ENCODE measurements around the gene C11orf58.
A peak's percentile ranks its signal among the peaks of the same experiment; 100 is the strongest.

Gene C11orf58

DNA sequence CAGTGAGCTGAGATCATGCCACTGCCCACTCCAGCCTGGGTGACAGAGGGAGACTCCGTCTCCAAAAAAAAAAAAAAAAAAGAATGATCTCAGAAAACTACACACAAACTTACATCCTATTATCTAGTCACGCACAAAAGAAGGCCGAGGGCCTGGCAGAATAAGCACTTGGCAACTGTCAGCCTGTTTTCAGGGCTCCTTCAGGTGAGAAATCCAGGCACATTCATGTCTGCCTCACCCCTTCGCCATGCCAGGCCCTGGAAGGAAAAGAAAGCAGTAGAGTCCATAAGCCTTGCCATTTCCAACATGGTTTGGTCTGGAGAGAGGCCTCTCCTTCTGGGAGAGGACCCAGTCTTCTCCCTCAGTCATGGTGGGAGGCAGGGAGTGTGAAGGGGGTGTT is 30.9 kb downstream of the C11orf58 start:
- DNase-seq: no peak

DNA sequence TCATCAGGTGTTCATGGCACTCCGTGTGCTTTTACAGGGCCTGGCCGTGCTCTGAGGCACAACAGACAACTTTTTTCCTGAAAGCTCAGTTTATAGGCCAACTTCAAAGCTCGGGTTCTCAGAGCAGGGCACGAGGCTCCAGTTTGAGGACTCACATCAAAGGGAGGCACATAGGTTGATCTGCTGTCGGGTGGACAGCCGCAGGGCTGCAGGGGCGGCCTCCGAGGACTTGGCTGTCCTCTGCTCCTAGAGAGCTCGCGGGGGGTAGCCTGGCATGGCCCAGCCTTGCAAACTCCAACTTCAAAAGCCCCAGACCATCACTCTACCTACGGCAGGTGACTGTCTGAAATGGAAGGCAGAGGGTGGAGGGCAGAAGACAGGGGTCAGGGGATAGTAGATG is 31.6 kb downstream of the C11orf58 start:
- no peak for DNase-seq

DNA sequence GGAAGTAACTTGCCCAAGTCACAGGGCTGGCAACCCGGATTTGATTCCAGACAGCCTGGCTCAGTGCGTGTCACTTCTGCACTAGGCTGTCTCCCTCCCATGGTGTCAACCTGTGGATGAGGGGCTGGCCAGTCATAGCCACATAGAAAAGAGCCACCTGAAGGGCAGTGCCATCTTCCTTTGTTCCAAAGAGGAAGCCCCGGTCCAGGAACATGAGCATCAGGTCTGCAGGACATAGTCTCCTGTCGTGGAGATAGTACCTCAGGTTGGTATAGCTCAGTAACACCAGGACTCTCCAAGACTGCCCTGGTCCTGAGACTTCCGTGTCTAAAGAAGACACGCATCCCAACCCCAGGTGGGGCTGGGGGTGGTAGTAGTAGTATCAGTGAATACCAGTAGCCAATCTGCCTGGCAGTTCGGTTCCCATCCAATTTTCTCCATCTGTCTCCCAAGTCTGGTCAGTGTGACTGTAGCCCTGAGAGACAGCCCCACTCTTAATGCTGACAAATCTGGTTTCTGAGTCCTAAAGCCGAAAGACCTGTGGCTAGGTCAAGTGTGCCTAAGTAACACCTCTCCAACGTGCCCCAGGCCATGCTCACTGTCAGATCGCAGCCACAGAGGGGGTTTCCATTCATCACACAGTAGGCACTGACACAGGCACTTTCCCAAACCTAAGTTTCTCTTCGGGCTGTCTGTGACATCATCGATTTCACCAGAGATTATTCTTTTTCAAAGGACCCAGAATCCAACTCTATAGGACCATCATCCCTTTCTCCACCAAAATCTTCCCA is 33.1 kb downstream of the C11orf58 start:
- DNase-seq: no peak

GRCh38 chr11:16772141-16772512 is 33.7 kb downstream of the C11orf58 start:
- no peak for DNase-seq

DNA sequence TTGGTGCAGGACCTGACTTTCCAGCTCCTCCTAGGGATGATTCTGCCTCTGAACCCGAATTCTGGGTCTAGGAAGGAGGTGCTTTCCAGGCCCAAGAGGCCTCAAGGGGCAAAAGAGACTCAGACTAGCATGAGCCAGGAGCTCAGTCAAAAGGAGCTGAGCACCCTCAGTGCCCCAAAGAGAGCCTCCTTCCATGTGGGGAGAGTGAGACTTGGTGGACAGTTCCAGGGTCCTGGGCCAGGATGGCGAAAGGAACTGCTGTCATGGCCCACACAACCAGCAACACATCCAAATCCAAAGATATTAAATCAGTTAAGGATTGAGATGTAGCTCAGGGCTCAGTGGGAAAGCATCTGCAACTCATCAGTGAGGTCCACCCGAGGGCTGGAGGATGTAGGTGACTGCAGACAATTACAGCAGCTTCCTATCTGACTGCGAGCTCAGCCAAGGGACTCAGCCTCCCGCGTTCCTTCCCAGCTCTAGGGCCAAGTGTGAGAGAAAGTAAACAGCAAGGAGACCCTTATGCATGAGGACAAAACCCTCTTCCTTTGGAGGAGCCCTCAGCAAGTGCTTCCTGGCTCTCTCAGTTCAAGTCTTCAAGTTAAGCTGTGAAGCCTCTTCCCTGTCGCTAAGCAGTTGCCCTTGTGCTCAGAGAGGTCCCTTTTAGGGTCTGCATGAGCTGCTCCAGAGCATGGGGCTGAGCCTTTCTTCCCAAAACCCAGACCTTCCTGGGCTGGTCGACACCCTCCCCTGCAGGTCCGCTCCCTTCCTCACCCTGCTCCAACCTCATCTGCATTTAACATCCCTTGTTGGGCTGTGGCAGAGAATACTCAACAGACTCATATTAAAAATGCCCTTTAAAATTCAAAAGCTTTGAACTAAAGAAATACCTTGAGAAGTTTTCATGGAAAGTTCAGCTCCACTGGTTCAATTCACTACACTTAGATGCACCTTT is 35.8 kb downstream of the C11orf58 start:
- no peak for DNase-seq

DNA sequence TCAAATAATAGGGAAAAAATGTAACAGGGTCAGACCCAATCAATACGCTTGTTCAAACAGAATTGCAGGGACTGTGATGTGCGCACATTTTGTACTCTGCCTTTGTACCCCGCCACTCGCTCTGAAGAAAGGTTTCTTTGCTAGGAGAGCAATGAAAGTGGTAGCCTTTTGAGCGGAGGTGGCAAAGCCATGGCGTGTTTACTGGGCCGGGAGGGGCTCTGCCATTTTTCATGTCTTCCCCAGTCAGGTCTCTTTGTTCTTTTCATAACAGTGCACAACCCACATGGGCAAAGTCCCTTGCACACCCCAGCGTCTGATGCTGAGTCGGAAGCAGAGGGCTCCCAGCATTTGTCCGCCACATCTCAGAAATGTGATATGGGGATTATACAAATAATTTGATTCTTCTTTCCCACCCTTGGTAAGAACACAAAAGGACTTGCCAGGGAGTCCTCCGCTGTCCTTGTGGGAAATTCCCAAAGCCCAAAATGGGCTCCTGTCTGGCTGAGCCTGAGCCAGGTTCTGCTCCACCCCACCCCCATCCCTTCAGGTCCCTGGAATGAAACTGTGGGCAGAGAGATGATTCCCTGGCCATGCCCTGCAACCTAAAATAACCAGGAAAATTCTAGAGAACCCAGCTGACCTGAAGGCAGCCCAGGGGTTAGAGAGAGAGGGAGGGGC is 36.6 kb downstream of the C11orf58 start:
- no peak for DNase-seq

GRCh38 chr11:16775614-16776283 is 37.3 kb downstream of the C11orf58 start:
- no peak for DNase-seq

DNA sequence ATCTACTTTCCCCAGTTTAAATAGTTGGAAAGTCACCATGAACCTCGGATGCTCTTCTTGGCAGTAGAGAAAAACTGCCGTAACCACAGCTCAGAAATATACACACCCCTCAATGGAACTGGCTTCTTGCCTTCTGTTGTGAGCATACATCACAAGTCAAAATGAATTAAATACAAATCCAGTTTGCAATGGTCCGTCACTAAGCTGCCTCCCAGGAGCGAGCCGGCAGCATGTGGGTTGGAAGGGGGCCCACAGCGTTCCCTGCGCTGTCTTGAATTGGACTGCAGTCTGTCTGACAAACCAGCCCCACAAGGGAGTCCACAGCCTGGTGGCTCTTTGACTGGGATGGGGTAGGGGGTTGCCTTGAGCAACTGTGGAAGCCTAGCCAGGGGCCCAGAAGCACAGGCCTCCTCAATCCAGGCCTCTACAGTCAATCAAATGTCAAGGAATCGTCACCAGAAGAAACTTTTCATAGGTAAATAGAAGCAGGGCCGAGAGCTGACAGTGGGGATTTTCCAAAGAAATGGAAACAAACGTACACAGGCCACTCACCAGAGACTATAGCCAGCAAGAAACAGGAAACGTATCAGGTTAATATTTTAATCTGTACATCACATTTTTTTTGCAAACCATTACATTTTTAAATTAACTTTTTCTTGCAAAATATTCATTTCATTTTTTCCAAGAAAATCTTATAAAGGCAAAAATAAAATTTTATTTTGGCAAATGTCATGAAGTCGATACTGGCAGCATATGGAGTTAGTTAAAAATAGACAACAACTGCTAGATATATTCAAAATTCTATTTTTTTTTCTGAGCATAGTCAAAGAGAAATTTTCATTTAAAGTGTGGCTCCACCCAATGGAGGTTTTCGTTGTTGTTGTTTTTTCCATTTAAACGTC is 38.5 kb downstream of the C11orf58 start:
- no peak for DNase-seq

- no peak for DNase-seq
Measured at GRCh38 chr11:16777613-16777975, 39.1 kb downstream of the C11orf58 start.

GRCh38 chr11:16778286-16778685 is 39.8 kb downstream of the C11orf58 start:
- DNase-seq: no peak

DNA sequence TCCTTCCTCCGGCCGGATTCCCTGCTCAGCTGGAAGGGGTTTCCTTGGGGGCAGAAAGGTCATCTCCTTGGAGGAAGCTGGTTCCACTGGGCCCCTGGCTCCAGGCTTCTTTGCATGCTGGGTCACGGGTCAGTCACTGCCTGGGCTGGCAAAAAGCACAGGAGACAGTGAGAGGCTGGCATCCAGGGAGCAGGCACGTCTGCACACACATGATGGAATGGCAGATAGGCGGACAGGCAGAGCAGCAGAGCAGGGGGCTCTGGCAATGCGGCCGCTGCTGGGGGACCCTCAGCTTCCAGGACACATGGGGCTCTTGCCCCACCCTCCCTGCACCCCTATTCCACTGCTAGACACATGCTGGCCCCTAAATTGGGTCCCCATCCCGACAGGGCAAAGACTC is 40.4 kb downstream of the C11orf58 start:
- DNase-seq: no peak

DNA sequence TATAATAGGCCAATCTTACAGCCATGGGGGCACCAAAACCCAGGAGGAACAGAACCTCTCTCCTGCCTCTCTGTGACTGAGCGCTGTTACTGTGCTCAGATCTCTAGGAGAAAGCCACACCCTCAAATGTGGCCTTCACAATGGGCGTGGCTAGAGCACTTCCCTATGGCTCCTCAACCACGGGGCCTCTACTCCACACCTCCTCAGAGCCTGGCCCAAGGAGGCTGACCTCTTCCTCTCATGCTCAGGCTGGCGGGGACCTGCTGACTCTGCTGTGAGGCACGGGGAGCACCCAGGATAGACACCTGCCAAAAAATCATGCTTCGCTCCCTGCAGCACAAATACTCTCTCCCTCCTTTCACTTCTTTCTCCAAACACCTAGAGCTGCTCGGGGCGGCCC is 41.0 kb downstream of the C11orf58 start:
- no peak for DNase-seq

GRCh38 chr11:16780146-16780545 is 41.7 kb downstream of the C11orf58 start:
- no peak for DNase-seq

- no peak for DNase-seq
Measured at GRCh38 chr11:16780698-16781550, 42.5 kb downstream of the C11orf58 start.

DNA sequence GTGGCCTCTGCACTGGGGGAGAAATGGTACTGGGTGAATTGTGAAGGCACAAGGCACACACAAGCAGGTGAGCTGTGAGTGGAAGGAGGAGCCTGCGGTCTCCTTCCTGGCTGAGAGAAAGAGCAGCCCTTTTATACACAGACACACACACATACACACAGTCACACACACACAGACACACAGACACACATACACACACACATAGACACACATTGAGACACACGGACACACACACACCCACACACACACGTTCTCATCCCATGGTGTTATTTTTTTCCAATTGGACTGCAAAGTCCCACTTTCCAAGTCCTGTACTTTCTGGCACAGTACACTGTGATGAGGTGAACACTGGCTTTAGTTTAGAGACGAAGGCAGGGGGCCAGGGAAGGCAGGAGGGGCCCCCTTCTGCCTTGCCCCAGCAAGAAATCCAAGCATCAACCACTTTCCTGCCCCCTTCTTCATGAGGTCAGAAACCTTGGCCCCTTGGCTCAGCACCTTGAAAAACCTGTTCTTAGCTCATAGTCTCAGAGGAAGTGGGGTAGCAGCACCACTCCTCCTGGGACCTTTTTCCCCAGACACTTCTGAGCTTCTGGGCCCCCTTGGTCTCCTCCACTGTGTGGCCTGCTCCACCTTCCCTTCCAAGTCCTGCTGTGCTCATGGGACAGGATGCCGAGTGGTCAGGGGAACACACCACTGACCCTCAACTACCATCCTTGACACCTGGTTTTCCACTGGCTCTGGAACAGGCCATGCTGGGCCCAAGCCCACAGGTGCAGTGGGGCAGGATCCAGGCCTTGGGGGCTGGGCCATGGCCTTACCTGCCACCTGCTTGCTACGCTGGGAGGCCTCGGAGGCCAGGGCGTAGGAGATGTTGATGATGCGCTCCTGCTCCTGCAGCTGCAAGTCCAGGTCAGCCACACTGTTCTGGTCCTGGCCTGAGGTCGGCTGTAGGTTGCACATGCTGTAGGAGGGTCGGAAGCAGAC is 43.8 kb downstream of the C11orf58 start:
- no peak for DNase-seq

DNA sequence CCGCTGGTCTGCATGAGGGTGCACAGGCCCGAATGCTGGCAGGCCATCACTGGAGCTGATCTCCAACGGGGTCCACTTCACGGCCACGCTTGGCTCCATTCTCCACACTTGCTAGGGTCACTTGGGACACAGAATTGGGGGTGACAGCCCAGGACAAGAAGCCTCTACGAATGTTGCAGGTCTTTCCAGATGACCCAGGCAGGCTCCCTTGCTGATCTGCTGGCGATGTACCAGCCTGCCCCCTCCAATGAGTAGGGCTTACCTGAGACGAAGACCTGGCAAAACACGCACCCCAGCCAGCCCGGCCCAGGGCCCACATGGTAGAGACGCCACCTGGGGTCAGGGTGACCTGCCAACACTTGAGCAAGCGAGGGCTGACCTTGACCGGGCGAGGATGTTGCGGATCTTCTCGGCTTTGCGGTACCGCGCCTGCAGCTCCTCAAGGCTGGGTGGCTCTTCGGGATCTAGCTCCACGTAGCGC is 44.9 kb downstream of the C11orf58 start:
- no peak for DNase-seq

DNA sequence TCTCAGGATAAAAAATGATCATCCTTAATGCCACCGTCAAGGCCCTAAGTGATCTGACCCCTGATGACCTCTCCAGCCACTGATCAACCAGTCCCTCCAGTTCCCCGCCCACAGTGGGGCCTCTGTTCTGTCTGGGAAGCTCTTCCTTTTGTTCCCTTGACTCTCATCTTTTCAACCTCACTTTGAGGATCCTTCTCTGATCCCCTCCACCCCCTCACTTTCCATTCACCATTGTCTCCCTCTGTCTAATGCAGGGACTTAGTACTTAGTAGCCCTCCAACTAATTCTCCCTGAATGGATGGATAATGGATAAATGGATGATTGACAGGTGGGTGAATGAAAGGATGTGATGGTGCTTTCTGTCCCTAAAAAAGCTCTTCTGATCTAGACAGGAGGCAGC is 45.6 kb downstream of the C11orf58 start:
- no peak for DNase-seq

DNA sequence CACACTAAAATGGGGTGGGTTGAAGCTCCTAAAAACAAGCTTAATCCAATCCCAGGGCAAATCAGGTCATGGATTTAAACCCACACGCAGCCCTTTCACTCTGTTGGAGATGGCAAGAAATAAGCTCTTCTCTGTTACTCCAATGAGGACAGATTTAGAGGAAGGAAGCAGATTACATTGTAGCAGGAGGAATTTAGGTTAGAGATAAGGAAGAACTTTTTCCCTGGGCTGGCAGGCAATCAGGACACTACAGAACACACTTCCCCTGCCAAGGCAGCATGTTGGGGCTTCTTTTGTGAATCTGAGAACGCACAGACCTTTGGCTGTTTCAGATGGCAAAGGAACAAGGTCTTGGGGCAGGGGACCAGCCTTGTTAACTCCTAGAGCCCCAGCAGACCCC is 46.2 kb downstream of the C11orf58 start:
- no peak for DNase-seq

- peak; percentile 26 for DNase-seq
Measured at GRCh38 chr11:16785520-16786128, 47.2 kb downstream of the C11orf58 start.

Data from NCI-H1092 (cell line).